ENCODE results near the gene ADIRF. TPM values are rescaled to one million over a fixed set of nuclear protein-coding genes. Genes with fewer than 3 reads are reported as not detected.
"Not testable (repeated sequence)": the region's sequence is repeated elsewhere in the genome, so short reads cannot be mapped to it uniquely, and the experiment has no call there.

The ADIRF gene
- total and polyA plus RNA-seq, 9 of the 15 experiments (the other 6 are each of a cell fraction or from before 2014, with no cell fraction given): 0.08 TPM; not detected in 8

- H3K79me2 ChIP-seq (ENCODE audit: control insufficient read depth, insufficient read depth, low read length); FAIRE-seq; H3K4me1 ChIP-seq (replicated peaks in 1 of 2; ENCODE audit: control insufficient read depth in 2 of 2, insufficient read depth in 2 of 2, low read length in 2 of 2); DNase-seq (ENCODE audit: extremely low read depth in 1 of 4, low spot score in 3 of 4); intact Hi-C loops (cut with micrococcal nuclease); H3K36me3 ChIP-seq (ENCODE audit: control insufficient read depth, insufficient read depth, low read length); H3K27ac ChIP-seq (ENCODE audit: extremely low read depth, low read depth, low read length); CTCF ChIA-PET (ENCODE audit: low intra/inter-chr PET ratio); in situ Hi-C loops (cut with MboI); H3K27me3 ChIP-seq (ENCODE audit: control insufficient read depth in 2 of 2, insufficient read depth in 2 of 2, low read length in 2 of 2); H2AFZ ChIP-seq (ENCODE audit: low read depth, low read length); H3K9ac ChIP-seq (ENCODE audit: insufficient read depth in 1 of 2, low read depth in 2 of 2, low read length in 2 of 2); H3K4me2 ChIP-seq (ENCODE audit: insufficient read depth, low read length); H3K9me1 ChIP-seq (ENCODE audit: control insufficient read depth, insufficient read depth, low read length); H4K20me1 ChIP-seq (replicated peaks; ENCODE audit: control insufficient read depth, insufficient read depth, low read length); H3K4me3 ChIP-seq; ATAC-seq; H3K9me3 ChIP-seq (replicated peaks; ENCODE audit: control insufficient read depth, insufficient read depth, low read depth, low read length); POLR2A ChIA-PET; BruUV-seq (replicated peaks): not testable (repeated sequence)
- no CpG with 5 or more reads among the region's 6 CpGs for WGBS (ENCODE audit: insufficient coverage, low coverage, missing lambda C conversion rate)
These were observed 49.8 kb downstream of the ADIRF start for GRCh38 chr10:87018127-87018526.

- CTCF ChIA-PET (ENCODE audit: low intra/inter-chr PET ratio); in situ Hi-C loops (cut with MboI): not testable (repeated sequence)
These were observed 50.8 kb downstream of the ADIRF start for GRCh38 chr10:87019066-87019465.

GRCh38 chr10:87019504-87019903 is 51.2 kb downstream of the ADIRF start:
- H3K4me1 ChIP-seq (replicated peaks in 1 of 2; ENCODE audit: control insufficient read depth in 2 of 2, insufficient read depth in 2 of 2, low read length in 2 of 2); H4K20me1 ChIP-seq (replicated peaks; ENCODE audit: control insufficient read depth, insufficient read depth, low read length); H2AFZ ChIP-seq (ENCODE audit: low read depth, low read length); H3K9me3 ChIP-seq (replicated peaks; ENCODE audit: control insufficient read depth, insufficient read depth, low read depth, low read length); BruUV-seq (replicated peaks); CTCF ChIA-PET (ENCODE audit: low intra/inter-chr PET ratio); H3K36me3 ChIP-seq (ENCODE audit: control insufficient read depth, insufficient read depth, low read length); H3K79me2 ChIP-seq (ENCODE audit: control insufficient read depth, insufficient read depth, low read length); H3K9me1 ChIP-seq (ENCODE audit: control insufficient read depth, insufficient read depth, low read length); FAIRE-seq; H3K9ac ChIP-seq (ENCODE audit: insufficient read depth in 1 of 2, low read depth in 2 of 2, low read length in 2 of 2); H3K4me2 ChIP-seq (ENCODE audit: insufficient read depth, low read length); POLR2A ChIA-PET; ATAC-seq; H3K4me3 ChIP-seq; intact Hi-C loops (cut with micrococcal nuclease); H3K27ac ChIP-seq (ENCODE audit: extremely low read depth, low read depth, low read length); H3K27me3 ChIP-seq (ENCODE audit: control insufficient read depth in 2 of 2, insufficient read depth in 2 of 2, low read length in 2 of 2); DNase-seq (ENCODE audit: extremely low read depth in 1 of 4, low spot score in 3 of 4); in situ Hi-C loops (cut with MboI): not testable (repeated sequence)
- WGBS (ENCODE audit: insufficient coverage, low coverage, missing lambda C conversion rate): no CpG with 5 or more reads among the region's 1 CpG

More at GRCh38 chr10:87019066-87019465, 50.8 kb downstream of the ADIRF start:
- intact Hi-C loops (cut with micrococcal nuclease); POLR2A ChIA-PET; H3K9ac ChIP-seq (ENCODE audit: insufficient read depth in 1 of 2, low read depth in 2 of 2, low read length in 2 of 2); H2AFZ ChIP-seq (ENCODE audit: low read depth, low read length); H4K20me1 ChIP-seq (replicated peaks; ENCODE audit: control insufficient read depth, insufficient read depth, low read length); ATAC-seq; H3K4me3 ChIP-seq; H3K27me3 ChIP-seq (ENCODE audit: control insufficient read depth in 2 of 2, insufficient read depth in 2 of 2, low read length in 2 of 2); H3K79me2 ChIP-seq (ENCODE audit: control insufficient read depth, insufficient read depth, low read length); H3K9me3 ChIP-seq (replicated peaks; ENCODE audit: control insufficient read depth, insufficient read depth, low read depth, low read length); H3K4me2 ChIP-seq (ENCODE audit: insufficient read depth, low read length); BruUV-seq (replicated peaks); H3K9me1 ChIP-seq (ENCODE audit: control insufficient read depth, insufficient read depth, low read length); H3K4me1 ChIP-seq (replicated peaks in 1 of 2; ENCODE audit: control insufficient read depth in 2 of 2, insufficient read depth in 2 of 2, low read length in 2 of 2); DNase-seq (ENCODE audit: extremely low read depth in 1 of 4, low spot score in 3 of 4); FAIRE-seq; H3K27ac ChIP-seq (ENCODE audit: extremely low read depth, low read depth, low read length); H3K36me3 ChIP-seq (ENCODE audit: control insufficient read depth, insufficient read depth, low read length): not testable (repeated sequence)
- WGBS (ENCODE audit: insufficient coverage, low coverage, missing lambda C conversion rate): 50% methylated on average over 5 of the region's 6 CpGs
- TF ChIP-seq NFIC (IDR thresholded peaks at IDR 0.05): peak; percentile 28; the same call in 1 of the 2 replicates

GRCh38 chr10:87020056-87020455 is 51.8 kb downstream of the ADIRF start, which contains the start of gene FAM25A:
Gene FAM25A, plus strand, starts transcription at chr10:87020294. Its CDS starts 31 bp downstream, at chr10:87020325.
- H3K4me1 ChIP-seq (replicated peaks in 1 of 2; ENCODE audit: control insufficient read depth in 2 of 2, insufficient read depth in 2 of 2, low read length in 2 of 2); H4K20me1 ChIP-seq (replicated peaks; ENCODE audit: control insufficient read depth, insufficient read depth, low read length); H3K4me3 ChIP-seq; H3K27ac ChIP-seq (ENCODE audit: extremely low read depth, low read depth, low read length); H3K79me2 ChIP-seq (ENCODE audit: control insufficient read depth, insufficient read depth, low read length); H3K36me3 ChIP-seq (ENCODE audit: control insufficient read depth, insufficient read depth, low read length); in situ Hi-C loops (cut with MboI); H2AFZ ChIP-seq (ENCODE audit: low read depth, low read length); CTCF ChIA-PET (ENCODE audit: low intra/inter-chr PET ratio); POLR2A ChIA-PET; FAIRE-seq; H3K27me3 ChIP-seq (ENCODE audit: control insufficient read depth in 2 of 2, insufficient read depth in 2 of 2, low read length in 2 of 2); intact Hi-C loops (cut with micrococcal nuclease); ATAC-seq; H3K9me3 ChIP-seq (replicated peaks; ENCODE audit: control insufficient read depth, insufficient read depth, low read depth, low read length); H3K9ac ChIP-seq (ENCODE audit: insufficient read depth in 1 of 2, low read depth in 2 of 2, low read length in 2 of 2); H3K4me2 ChIP-seq (ENCODE audit: insufficient read depth, low read length); H3K9me1 ChIP-seq (ENCODE audit: control insufficient read depth, insufficient read depth, low read length); DNase-seq (ENCODE audit: extremely low read depth in 1 of 4, low spot score in 3 of 4); BruUV-seq (replicated peaks): not testable (repeated sequence)
- 53% methylated on average over 4 of the region's 9 CpGs for WGBS (ENCODE audit: insufficient coverage, low coverage, missing lambda C conversion rate)

All from K562 (cell line).